PC-9 (cell line): Measurements from ENCODE around the gene TMEM9.

Source experiments
- CTCF ChIP-seq: fragments of 200-600 bp; sonication (generic); conservative IDR thresholded peaks from 2 replicates; pipeline ENCODE4 v1.6.1; 2017; ENCODE audit warnings: mixed run types, antibody characterized with exemption, mild to moderate bottlenecking, moderate library complexity
- EZH2 ChIP-seq: fragments of 200-600 bp; sonication (generic); IDR thresholded peaks from 2 replicates; pipeline ENCODE4 v1.8.0; 2017; ENCODE audit warnings: antibody characterized with exemption, low read depth

GRCh38 chr1:201115390-201115937, 38.8 kb downstream of the TMEM9 start:
- no peak for TF ChIP-seq CTCF
- TF ChIP-seq EZH2: no peak
